HG03064 (cell line): ENCODE data around the gene TBCC.
"Not testable (repeated sequence)": the region's sequence is repeated elsewhere in the genome, so short reads cannot be mapped to it uniquely, and the experiment has no call there.

Source experiments
- ATAC-seq: cut with Tn5 transposase; IDR thresholded peaks from one replicate; pipeline ENCODE4 v1.9.1; 2021; ENCODE audit warnings: low read depth; ENCODE audit not compliant: unreplicated experiment

Gene TBCC

DNA sequence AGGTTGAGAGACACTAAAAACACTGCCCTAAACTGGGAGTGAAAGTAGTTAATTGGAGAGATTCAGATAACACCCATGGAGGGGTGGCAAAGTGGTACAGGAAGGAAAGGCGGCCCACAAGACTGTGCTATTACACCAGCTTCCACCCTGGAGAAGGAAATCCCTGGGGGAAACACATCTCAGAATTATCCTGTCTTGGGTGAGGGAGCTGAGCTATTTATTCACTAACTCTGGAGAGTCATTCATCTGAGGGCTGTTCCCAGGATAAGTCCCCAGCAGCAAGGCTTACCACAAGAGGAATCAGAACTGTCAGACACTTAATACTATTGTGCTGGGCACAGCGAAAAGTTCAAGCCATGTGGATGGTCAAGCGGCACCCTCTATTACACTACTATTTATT is 9.9 kb downstream of the TBCC start:
- ATAC-seq, result no peak

GRCh38 chr6:42733867-42734481 is 11.9 kb downstream of the TBCC start:
- not testable (repeated sequence) for ATAC-seq

DNA sequence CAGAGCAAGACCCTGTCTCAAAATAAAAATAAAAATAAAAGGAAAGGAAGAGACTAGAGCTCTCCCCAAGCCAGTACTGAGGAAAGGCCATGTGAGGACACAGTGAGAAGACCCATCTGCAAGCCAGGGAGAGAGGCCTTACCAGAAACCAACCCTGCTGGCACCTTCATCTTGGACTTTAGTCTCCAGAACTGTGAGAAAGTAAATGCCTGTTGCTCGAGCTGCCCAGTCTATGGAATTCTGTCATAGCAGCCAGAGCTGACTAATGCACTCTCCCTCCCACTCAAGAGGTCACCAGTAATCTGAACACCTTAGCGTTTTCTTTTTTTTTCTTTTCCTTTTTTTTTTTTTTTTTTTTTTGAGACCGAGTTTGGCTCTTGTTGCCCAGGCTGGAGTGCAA is 16.2 kb downstream of the TBCC start:
- ATAC-seq, result no peak

DNA sequence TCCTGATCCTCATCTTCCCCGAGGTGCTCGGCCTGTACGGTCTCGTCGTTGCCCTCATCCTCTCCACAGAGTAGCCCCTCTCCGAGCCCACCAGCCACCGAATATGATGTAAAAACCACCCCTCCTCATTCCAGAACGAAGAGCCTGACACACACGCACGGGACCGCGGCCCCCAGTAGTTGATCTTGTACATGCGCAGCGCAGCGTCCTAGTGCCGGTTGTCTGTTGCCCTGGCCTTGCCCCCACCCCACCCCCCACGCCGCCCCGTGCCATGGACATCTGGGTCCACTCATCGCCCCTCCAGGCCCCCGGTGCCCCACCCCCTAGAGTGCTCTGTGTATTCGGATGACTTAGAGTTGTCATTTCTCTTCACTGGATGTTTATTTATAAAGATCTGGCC is 18.3 kb downstream of the TBCC start:
- ATAC-seq, result no peak

DNA sequence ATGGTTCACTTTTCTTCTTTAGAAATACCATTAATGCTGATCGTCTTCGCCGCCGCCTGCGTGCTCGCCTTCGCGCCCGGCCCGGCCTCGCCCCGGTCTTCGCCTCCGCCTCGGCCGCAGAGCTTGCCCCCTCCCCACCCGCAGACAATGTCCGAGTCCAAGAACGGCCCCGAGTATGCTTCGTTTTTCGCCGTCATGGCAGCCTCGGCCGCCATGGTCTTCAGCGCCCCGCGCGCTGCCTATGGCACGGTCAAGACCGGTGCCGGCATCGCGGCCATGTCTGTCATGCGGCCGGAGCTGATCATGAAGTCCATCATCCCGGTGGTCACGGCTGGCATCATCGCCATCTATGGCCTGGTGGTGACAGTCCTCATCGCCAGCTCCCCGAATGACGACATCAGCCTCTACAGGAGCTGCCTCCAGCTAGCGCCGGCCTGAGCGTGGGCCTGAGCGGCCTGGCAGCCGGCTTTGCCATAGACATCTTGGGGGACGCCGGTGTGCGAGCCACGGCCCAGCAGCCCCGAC is 18.8 kb downstream of the TBCC start:
- no peak for ATAC-seq

DNA sequence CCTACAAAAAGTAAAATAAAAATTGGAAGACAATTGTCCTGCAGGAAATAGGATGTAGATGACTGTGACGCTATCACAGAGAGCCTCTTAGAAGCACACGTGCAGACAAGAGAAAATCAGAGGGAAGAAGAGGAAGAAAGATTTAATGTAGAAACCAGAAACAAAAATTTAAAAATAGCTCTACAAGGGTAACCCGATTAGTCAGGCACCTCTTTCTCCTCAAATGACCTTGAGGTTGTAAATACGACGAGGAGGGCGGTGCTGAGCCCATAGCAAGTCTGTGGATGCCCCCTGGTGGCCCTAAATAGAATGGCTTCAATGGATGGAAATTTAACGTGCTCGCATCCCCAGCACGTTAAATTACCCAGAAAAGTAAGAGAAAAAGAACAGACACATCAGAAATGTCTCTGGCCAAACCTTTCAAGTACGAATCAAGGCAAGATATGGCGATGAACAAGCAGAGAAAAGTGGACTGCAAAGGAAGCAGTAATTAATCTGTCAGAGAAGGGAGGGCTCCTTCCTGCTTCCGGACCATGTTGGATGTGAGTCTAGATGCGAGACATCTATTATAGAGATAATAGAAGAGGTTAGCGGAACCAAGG is 19.3 kb downstream of the TBCC start:
- ATAC-seq, result peak; percentile 72

DNA sequence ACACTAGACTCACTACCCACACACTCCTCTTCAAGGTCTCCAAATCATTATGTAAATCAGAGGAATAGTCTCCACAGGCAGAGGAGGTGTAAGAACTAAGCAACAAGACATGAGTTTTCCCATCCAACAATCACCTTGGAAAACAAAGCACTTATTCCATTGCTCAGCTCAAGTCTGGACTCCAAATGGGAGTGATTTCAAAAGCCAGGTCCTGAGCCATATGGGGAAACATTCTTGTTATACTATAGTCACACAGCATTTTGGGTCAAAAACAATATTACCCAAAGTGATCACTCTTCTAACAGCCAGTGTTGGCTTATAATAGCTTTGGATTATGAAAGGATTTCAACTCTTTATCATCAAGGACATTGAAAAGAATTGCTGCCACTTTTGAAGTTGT is 19.9 kb downstream of the TBCC start:
- ATAC-seq, result no peak

DNA sequence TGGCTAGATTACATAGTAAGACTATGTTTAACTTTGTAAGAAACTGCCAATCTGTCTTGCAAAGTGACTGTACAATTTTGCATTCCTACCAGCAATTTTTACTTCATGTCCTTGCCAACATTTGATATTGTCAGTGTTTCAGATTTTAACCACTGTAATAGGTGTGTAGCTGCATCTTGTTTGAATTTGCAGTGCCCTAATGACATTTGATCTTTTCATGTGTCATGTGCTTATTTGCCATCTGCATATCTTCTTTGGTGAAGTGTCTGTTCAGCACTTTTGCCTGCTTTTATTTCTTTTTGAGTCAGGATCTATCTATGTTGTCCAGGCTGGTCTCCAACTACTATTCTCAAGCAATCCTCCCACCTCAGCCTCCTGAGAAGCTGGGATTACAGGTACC is 21.1 kb downstream of the TBCC start:
- no peak for ATAC-seq

- no peak for ATAC-seq
These were observed 23.4 kb downstream of the TBCC start, which contains the start of gene PRPH2 for GRCh38 chr6:42722497-42722896. Gene PRPH2 (minus strand): TSS chr6:42722597. CDS start chr6:42722334, 263 bp downstream.

DNA sequence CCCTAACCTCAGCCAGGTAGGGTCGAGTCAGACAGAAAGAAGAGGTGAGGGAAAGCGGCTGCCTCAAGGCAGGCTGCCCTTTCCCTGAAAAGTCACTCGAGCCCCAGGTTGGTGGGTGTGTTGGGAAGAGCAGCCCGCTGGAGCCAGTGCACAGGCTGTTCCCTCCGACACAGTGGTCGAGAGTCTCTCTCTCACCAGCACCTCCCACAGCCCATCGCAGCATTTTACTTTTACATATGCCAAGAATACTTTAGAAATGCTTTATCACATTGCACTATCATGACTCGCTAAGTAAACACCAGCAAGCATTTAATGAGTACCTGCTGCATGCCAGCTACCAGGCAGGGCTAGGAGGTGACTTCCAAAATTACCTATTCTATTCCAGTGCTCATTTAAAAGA is 25.2 kb downstream of the TBCC start:
- ATAC-seq, result no peak

DNA sequence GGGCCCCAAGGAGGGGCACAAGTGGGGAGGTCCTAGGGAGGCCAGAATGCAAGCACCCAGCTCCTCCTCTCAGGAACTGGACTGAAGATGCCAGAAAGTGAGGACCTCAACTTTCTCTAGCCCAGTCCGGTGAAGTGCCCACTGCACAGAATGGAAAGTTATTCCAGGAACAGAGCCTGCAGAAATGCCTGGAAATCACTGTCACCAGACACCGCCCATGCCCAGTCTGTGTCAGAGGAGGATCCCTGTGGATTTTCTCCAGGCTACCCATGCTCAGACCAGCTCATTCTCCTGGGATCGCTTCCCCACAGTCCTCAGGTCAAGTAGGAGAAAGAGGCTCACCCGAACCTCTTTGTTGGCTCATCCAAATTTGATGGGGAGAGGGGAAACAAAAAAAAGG is 30.0 kb downstream of the TBCC start:
- no peak for ATAC-seq

GRCh38 chr6:42714098-42714761 is 31.7 kb downstream of the TBCC start:
- ATAC-seq, result no peak

GRCh38 chr6:42711930-42712329 is 34.0 kb downstream of the TBCC start:
- ATAC-seq, result no peak

GRCh38 chr6:42710316-42710715 is 35.6 kb downstream of the TBCC start:
- ATAC-seq, result no peak

- no peak for ATAC-seq
These were observed 36.0 kb downstream of the TBCC start for GRCh38 chr6:42709871-42710270.

GRCh38 chr6:42708096-42708495 is 37.8 kb downstream of the TBCC start:
- no peak for ATAC-seq

DNA sequence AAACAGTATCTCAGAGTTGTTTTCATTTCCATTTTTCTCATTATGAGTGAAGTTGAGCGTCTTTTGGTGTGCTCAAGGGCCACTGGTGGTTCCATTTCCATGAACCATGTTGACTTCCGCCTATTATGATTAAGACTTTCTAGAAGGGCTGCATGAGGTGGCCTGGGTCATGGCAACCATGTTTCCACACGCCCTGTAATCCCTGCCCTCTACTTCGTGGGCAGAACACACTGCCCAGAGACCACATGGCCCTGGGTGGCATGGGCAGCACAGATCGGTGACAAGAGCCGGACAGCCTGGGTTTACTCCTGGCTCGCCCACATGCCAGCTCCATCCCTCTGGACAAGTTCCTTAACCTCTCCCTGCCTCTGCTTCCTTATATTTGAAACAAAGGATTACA is 38.3 kb downstream of the TBCC start:
- no peak for ATAC-seq

GRCh38 chr6:42704937-42705374 is 40.9 kb downstream of the TBCC start:
- no peak for ATAC-seq

GRCh38 chr6:42704251-42704936 is 41.5 kb downstream of the TBCC start:
- ATAC-seq, result no peak

DNA sequence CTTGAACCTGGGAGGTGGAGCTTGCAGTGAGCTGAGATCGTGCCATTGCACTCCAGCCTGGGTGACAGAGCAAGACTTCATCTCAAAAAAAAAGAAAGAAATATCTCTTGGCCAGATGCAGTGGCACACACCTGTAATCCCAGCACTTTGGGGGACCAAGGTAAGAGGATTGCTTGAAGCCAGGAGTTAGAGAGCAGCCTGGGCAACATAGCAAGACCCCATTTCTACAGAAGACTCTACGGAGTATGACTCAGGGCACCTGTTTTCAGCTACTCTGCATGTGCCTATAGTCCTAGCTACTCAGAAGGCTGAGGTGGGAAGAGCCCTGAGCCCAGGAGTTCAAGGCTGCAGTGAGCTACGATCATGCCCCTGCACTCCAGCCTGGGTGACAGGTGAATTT is 43.1 kb downstream of the TBCC start:
- not testable (repeated sequence) for ATAC-seq

DNA sequence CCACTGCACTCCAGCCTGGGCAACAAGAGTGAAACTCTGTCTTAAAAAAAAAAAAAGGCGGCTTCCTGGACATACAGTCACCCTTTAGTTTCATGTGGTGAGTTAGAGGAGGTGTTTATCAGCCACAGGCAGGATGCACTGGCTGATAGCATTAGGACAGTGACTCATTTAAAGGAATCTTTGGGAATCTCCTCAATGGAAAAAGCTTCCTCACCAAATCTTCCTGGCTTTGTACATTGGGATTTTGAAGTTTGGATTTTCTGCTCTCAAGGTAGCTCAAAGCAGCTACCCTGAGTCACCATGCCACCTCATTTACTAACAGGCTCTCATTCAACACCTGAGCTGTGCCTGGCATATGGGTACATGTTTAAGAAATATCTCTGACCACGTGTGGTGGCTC is 43.7 kb downstream of the TBCC start:
- no peak for ATAC-seq
